ENCODE results near the gene SWSAP1.
"Not testable (repeated sequence)": the region's sequence is repeated elsewhere in the genome, so short reads cannot be mapped to it uniquely, and the experiment has no call there.

Gene SWSAP1

DNA sequence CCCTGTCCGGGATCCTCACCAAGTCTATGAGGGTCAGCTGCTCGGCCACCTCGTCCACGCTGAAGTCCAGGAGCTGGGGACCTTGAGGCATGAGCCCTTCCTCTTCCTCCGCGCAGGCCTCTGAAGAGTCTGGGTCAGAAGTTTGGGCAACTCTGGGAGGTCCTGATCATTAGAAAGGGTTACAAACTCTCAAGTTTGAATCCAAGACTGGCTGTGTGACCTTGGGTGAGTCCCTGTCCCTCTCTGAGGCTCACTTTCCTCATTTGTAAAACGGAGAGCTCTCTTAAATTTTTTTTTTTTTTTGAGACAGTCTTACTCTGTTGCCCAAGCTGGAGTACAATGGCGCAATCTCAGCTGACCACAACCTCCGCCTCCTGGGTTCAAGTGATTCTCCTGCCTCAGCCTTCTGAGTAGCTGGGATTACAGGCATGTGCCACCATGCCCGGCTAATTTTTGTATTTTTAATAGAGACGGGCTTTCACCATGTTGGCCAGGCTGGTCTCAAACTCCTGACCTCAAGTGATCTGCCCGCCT lies 32.3 kb downstream of the SWSAP1 start:
- peak; percentile 49; the same call in 1 of the 2 replicates for TF ChIP-seq ZNF768 (tag by site-specific recombination; IDR thresholded peaks at IDR 0.05)
- not testable (repeated sequence) for H3K4me1 ChIP-seq (ENCODE audit: control insufficient read depth, insufficient read depth, low read length); H3K4me3 ChIP-seq (ENCODE audit: low read depth, low read length); H3K36me3 ChIP-seq (ENCODE audit: control insufficient read depth in 2 of 2, insufficient read depth in 1 of 2, low read length in 2 of 2); H3K9me3 ChIP-seq (ENCODE audit: control insufficient read depth, insufficient read depth, low read depth, low read length); H3K27ac ChIP-seq (ENCODE audit: extremely low read depth, low read depth, low read length)
- ChIA-PET CTCF (interaction anchor here (0.8 to 1.7 kb wide), 6 partner anchors 11 to 46 kb away, joined by 3 to 13 read pairs (median 3); partner anchors contain the start of gene EPOR), POLR2A (interaction anchor here (0.7 kb wide), 1 partner anchor 24 kb away, joined by 3 read pairs; no protein-coding TSS in a partner anchor)

DNA sequence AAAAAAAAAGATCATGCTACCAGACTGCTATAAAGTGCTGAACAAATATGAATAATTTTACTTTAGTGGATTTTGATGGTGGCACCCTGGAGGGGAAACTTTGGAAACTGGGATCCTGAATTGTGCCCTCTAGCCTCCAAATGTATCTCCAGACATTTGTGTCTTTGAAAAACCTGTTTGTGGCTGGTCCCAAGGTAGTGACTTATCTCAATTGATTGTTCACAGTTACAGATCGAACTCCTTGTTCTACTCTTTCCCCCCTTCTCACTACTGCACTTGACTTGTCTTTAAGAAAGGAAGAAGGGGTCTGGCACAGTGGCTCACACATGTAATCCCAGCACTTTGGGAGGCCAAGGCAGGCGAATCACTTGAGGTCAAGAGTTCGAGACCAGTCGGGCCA lies 34.1 kb downstream of the SWSAP1 start:
- Histone ChIP-seq H3K36me3 (ENCODE audit: control insufficient read depth in 2 of 2, insufficient read depth in 1 of 2, low read length in 2 of 2) (no peaks in the 10 kb centered on the region), H3K4me1 (ENCODE audit: control insufficient read depth, insufficient read depth, low read length) (no peaks in the 10 kb centered on the region), H3K9me3 (ENCODE audit: control insufficient read depth, insufficient read depth, low read depth, low read length) (no peaks in the 10 kb centered on the region), H3K27ac (ENCODE audit: extremely low read depth, low read depth, low read length) (no peak overlapping the region), H3K4me3 (ENCODE audit: low read depth, low read length) (no peak overlapping the region)
- ChIA-PET POLR2A (interaction anchor here (0.7 kb wide), 1 partner anchor 1120 kb away, joined by 7 read pairs; no protein-coding TSS in a partner anchor), CTCF (interaction anchor here (1.0 kb wide), 1 partner anchor 26 kb away, joined by 4 read pairs; the partner anchor contains the start of gene ODAD3)
- no peak for TF ChIP-seq KLF7 (tag by site-specific recombination; IDR thresholded peaks at IDR 0.05; ENCODE audit: borderline replicate concordance)
- TF ChIP-seq TCF7L2 (IDR thresholded peaks at IDR 0.05; ENCODE audit: borderline replicate concordance, low read depth, low read length), result no peak
- TF ChIP-seq PRDM10 (tag by site-specific recombination; IDR thresholded peaks at IDR 0.05), result peak; percentile 87

GRCh38 chr19:11410682-11411081 lies 36.2 kb downstream of the SWSAP1 start:
- CTCF ChIA-PET, result interaction anchor here (1.6 kb wide), 1 partner anchor 9 kb away, joined by 3 read pairs; no protein-coding TSS in a partner anchor
- no peaks in the 10 kb centered on the region for H3K9me3 ChIP-seq (ENCODE audit: control insufficient read depth, insufficient read depth, low read depth, low read length)
- no peak overlapping the region for H3K27ac ChIP-seq (ENCODE audit: extremely low read depth, low read depth, low read length)
- no peak overlapping the region for H3K4me3 ChIP-seq (ENCODE audit: low read depth, low read length)
- H3K36me3 ChIP-seq (ENCODE audit: control insufficient read depth in 2 of 2, insufficient read depth in 1 of 2, low read length in 2 of 2), result no peaks in the 10 kb centered on the region
- H3K4me1 ChIP-seq (ENCODE audit: control insufficient read depth, insufficient read depth, low read length), result no peaks in the 10 kb centered on the region
- POLR2A ChIA-PET, result no interaction called here
- TF ChIP-seq KLF10 (tag by site-specific recombination; IDR thresholded peaks at IDR 0.05) (no peak), KLF7 (tag by site-specific recombination; IDR thresholded peaks at IDR 0.05; ENCODE audit: borderline replicate concordance) (no peak), ZBTB7A (tag by site-specific recombination; IDR thresholded peaks at IDR 0.05; ENCODE audit: low read depth) (no peak), ZNF202 (tag by site-specific recombination; IDR thresholded peaks at IDR 0.05; ENCODE audit: borderline replicate concordance) (no peak), ZBTB21 (tag by site-specific recombination; IDR thresholded peaks at IDR 0.05) (peak; percentile 25; the same call in 1 of the 2 replicates), ZNF548 (tag by site-specific recombination; IDR thresholded peaks at IDR 0.05) (no peak), ZNF366 (tag by site-specific recombination; conservative IDR thresholded peaks at IDR 0.05) (0 out of 2 replicates have a peak, but pooled peaks have one; percentile 42), GLIS1 (tag by site-specific recombination; IDR thresholded peaks at IDR 0.05) (peak; percentile 48; the same call in 1 of the 2 replicates), ZNF398 (tag by site-specific recombination; IDR thresholded peaks at IDR 0.05) (0 out of 2 replicates have a peak, but pooled peaks have one; percentile 11), ZNF701 (tag by site-specific recombination; IDR thresholded peaks at IDR 0.05) (no peak), SP7 (tag by site-specific recombination; IDR thresholded peaks at IDR 0.05) (peak; percentile 64), ZNF677 (tag by site-specific recombination; IDR thresholded peaks at IDR 0.05) (no peak), ZNF639 (tag by site-specific recombination; IDR thresholded peaks at IDR 0.05) (peak; percentile 19; the same call in 1 of the 2 replicates), ZFHX2 (tag by site-specific recombination; conservative IDR thresholded peaks at IDR 0.05) (peak; percentile 48), ZNF362 (tag by site-specific recombination; IDR thresholded peaks at IDR 0.05) (peak; percentile 87), ZBTB17 (tag by site-specific recombination; IDR thresholded peaks at IDR 0.05) (no peak)
- TF ChIP-seq, protein P1, sequence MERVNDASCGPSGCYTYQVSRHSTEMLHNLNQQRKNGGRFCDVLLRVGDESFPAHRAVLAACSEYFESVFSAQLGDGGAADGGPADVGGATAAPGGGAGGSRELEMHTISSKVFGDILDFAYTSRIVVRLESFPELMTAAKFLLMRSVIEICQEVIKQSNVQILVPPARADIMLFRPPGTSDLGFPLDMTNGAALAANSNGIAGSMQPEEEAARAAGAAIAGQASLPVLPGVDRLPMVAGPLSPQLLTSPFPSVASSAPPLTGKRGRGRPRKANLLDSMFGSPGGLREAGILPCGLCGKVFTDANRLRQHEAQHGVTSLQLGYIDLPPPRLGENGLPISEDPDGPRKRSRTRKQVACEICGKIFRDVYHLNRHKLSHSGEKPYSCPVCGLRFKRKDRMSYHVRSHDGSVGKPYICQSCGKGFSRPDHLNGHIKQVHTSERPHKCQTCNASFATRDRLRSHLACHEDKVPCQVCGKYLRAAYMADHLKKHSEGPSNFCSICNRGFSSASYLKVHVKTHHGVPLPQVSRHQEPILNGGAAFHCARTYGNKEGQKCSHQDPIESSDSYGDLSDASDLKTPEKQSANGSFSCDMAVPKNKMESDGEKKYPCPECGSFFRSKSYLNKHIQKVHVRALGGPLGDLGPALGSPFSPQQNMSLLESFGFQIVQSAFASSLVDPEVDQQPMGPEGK (tag by site-specific recombination; IDR thresholded peaks at IDR 0.05), result peak; percentile 44; the same call in 1 of the 2 replicates
